ENCODE measurements around the gene ZNF664. TPM values are rescaled to one million over a fixed set of nuclear protein-coding genes. Genes with fewer than 3 reads are reported as not detected.

Gene ZNF664
- total and polyA plus RNA-seq, 2 of the 8 experiments (the other 6 are each of a cell fraction or from before 2014, with no cell fraction given): 22.8 to 51.4 TPM

GRCh38 chr12:123973552-123974341 lies 732 bp downstream of the ZNF664 start:
- Histone ChIP-seq H3K23me2 (ENCODE audit: low read depth, low read length) (peaks cover 5% of the 10 kb centered on the region; the same call in 1 of the 2 replicates), H3K4me3 (ENCODE audit: extremely low read depth in 1 of 4, insufficient read depth in 2 of 4, low read depth in 3 of 4, low read length in 4 of 4) (peak overlapping the region; percentile 57 to 86 (median 70)), H3K56ac (replicated peaks; ENCODE audit: insufficient read length, low read depth, low read length) (no peak overlapping the region), H3K9ac (replicated peaks in 1 of 4; ENCODE audit: extremely low read depth in 1 of 4, low read depth in 3 of 4, low read length in 3 of 4) (peak overlapping the region; percentile 53 to 89 (median 68)), H3K9me3 (ENCODE audit: insufficient read depth in 2 of 2, low read depth in 1 of 2, low read length in 1 of 2) (no peaks in the 10 kb centered on the region), H3K36me3 (ENCODE audit: control insufficient read depth in 2 of 4, insufficient read depth in 4 of 4, low read length in 3 of 4) (peaks cover 0 to 5% (median 2%) of the 10 kb centered on the region in 4 experiments; a peak in 3 of 8 replicates), H4K8ac (ENCODE audit: extremely low read depth, insufficient read depth, low read length) (peak overlapping the region; percentile 66; the same call in 1 of the 2 replicates), H2BK20ac (ENCODE audit: low read length) (no peak overlapping the region), H2BK12ac (ENCODE audit: low read depth, low read length) (no peak overlapping the region), H3K4me1 (replicated peaks in 1 of 4; ENCODE audit: control insufficient read depth in 3 of 4, insufficient read depth in 4 of 4, low read length in 3 of 4) (peaks cover 3 to 8% (median 5%) of the 10 kb centered on the region in 4 experiments; a peak in 6 of 7 replicates), H3K4ac (replicated peaks; ENCODE audit: insufficient read length, low read depth, low read length) (no peak overlapping the region), H3K27ac (ENCODE audit: low read depth, low read length) (no peak overlapping the region; the same call in 1 of the 2 replicates), H4K91ac (replicated peaks; ENCODE audit: insufficient read length, low read length) (peak overlapping the region; percentile 65), H2BK15ac (ENCODE audit: low read length) (no peak overlapping the region), H2BK5ac (ENCODE audit: low read depth, low read length) (no peak overlapping the region), H3K27me3 (replicated peaks in 1 of 4; ENCODE audit: control insufficient read depth in 3 of 4, extremely low read depth in 1 of 4, insufficient read depth in 3 of 4, low read length in 3 of 4) (peaks cover 27 to 49% (median 42%) of the 10 kb centered on the region in 4 experiments), H3K79me1 (ENCODE audit: low read depth, low read length) (no peaks in the 10 kb centered on the region), H4K20me1 (replicated peaks in 1 of 2; ENCODE audit: control insufficient read depth in 1 of 2, insufficient read depth in 2 of 2, low read length in 2 of 2) (peaks cover 23 to 31% of the 10 kb centered on the region in 2 experiments), H3K14ac (ENCODE audit: insufficient read length) (no peak overlapping the region), H2AK5ac (ENCODE audit: low read depth, low read length) (no peak overlapping the region), H2AFZ (ENCODE audit: low read length) (no peak overlapping the region), H2BK120ac (replicated peaks; ENCODE audit: low read depth, low read length) (no peak overlapping the region), H3K18ac (ENCODE audit: extremely low read depth, low read length) (no peak overlapping the region), H3K79me2 (ENCODE audit: control insufficient read depth in 1 of 2, insufficient read depth in 2 of 2, low read length in 2 of 2) (no peaks in the 10 kb centered on the region), H4K5ac (ENCODE audit: insufficient read length, low read depth, low read length) (no peak overlapping the region), H3K23ac (ENCODE audit: insufficient read length) (no peak overlapping the region), H3K4me2 (ENCODE audit: insufficient read depth in 1 of 2, low read depth in 2 of 2, low read length in 2 of 2) (peak overlapping the region; percentile 82 to 83)
- 5% methylated on average over 40 of the region's 69 CpGs; no CpG with 5 or more reads in 1 of the 2 experiments for WGBS, 2 experiments (ENCODE audit: extremely low coverage in 1 of 2, insufficient coverage in 1 of 2, insufficient read length in 1 of 2, insufficient replicate concordance in 2 of 2, low coverage in 1 of 2, low lambda C conversion rate in 2 of 2, missing lambda C conversion rate in 1 of 2)
- DNase-seq (ENCODE audit: low read depth in 1 of 2, low spot score in 2 of 2): peak in 1 of 2 experiments; percentile 62
- ChIA-PET CTCF (ENCODE audit: partially characterized antibody) (interaction anchor here (0.6 to 1.0 kb wide), 2 partner anchors 10 to 116 kb away, joined by 3 read pairs; no protein-coding TSS in a partner anchor), POLR2A (ENCODE audit: partially characterized antibody) (interaction anchor here (1.1 to 1.5 kb wide), 4 partner anchors 9 to 261 kb away, joined by 3 to 5 read pairs (median 4); partner anchors contain the start of gene ATP6V0A2)
- FAIRE-seq: no peak
- peak; percentile 52 for TF ChIP-seq EZH2 (IDR thresholded peaks at IDR 0.05; ENCODE audit: low read depth, low read length, severe bottlenecking)
- 0 out of 2 replicates have a peak, but pooled peaks have one; percentile 18 for TF ChIP-seq TBP (IDR thresholded peaks at IDR 0.05; ENCODE audit: low read depth, low read length)
- TF ChIP-seq SIN3A (conservative IDR thresholded peaks at IDR 0.05 in 1 of 2, IDR thresholded peaks at IDR 0.05 in 1 of 2; ENCODE audit: low read depth in 1 of 2, low read length in 2 of 2): peak in 1 of 2 experiments; percentile 67; a peak in 1 of 4 replicates
- TF ChIP-seq ASH2L (IDR thresholded peaks at IDR 0.05; ENCODE audit: low read length): peak; percentile 61
